HG02642 (cell line): Measurements from ENCODE around the gene PUM1.

Source experiments
- ATAC-seq: cut with Tn5 transposase; IDR thresholded peaks from one replicate; pipeline ENCODE4 v1.9.1; 2021; ENCODE audit warnings: mild to moderate bottlenecking; ENCODE audit not compliant: unreplicated experiment, poor library complexity

PUM1 gene

DNA sequence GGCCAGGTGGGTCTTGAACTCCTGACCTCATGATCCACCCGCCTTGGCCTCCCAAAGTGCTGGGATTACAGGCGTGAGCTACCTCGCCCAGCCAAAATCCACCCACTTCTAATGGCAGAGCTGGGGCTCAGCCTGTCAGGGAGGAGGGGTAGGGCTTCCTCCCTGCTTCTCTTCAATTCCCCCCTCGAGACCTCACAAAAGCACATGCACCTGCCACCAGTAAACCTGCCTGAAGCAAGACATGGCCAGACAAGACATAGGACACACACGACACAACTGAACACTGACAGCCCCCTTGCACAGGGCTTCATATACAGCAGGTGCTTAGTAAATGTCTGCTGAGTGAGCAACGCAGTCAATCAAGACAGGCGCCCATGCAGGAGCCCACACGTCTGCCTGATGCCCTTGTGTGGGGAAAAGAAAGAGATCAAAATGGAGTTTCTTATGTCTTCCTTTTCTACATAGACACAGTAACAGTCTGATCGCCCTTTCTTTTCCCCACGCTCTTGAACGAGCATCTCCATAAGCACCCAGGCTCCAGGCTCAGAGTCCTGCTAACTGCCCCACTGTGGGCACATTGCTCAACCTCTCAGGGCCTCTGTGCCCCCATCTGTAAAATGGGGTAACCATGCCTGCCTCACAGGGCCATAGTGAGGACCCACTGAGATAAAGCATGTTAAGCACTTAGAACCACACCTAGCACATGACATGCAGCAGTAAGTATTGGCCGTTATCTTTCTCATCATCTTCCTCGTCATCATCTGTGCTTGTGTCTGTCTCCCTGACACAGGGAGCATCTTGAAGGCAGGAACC lies 165.7 kb downstream of the PUM1 start:
- ATAC-seq, result no peak

DNA sequence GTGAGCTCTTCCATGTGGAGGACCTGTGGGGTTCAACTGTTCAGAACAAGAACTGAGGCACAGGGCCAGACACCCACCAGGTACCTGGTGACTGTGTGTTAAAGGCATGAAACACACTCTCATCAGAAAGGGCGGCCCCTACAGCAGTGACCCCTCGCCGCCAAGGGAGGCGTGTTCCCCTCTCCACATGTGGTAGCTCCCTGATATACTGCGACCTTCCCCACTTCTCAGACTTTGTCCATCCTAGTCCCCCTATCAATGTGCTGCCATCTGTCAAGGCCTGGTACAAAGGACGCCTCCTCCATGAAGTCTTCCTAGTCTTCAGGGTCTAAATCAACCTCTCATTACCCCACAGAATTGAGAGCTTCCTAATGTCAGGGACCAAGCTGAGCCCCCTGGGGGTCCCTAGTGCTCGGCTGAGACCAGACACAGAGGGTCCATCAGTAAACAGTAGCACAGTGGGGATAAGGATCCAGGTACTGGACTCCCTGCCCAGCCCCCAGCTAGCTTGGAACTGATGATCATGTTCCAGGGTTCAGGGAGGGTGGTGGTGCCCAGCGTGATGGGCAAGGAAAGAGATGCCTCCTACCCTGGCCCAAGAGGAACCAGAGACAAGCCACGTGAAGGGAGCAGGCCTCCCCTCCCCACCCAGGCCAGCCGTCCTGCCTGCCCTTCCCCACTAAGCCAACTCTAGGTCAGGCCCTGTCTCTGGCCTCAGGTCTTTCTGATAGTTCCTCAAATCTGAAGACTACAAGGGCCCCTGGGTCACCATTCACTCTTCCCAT lies 167.3 kb downstream of the PUM1 start:
- ATAC-seq, result no peak

DNA sequence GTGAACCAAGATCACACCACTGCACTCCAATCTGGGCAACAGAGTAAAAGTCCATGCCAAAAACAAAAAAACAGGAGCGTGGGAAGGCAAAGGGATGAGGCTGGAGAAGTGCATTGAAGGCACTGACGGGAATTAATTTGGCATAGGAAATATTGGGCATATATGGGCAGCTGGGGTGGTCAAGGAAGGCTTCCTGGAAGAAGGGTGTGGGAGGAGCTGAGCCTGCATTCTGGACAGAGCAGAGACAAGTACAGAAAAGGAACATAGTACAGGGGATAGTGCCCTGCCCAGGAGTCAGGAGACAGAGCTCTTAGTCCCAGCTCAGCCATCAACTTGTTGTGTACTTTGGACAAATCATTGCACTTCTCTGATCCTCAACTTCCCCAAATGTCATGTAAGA lies 168.6 kb downstream of the PUM1 start:
- ATAC-seq, result no peak

DNA sequence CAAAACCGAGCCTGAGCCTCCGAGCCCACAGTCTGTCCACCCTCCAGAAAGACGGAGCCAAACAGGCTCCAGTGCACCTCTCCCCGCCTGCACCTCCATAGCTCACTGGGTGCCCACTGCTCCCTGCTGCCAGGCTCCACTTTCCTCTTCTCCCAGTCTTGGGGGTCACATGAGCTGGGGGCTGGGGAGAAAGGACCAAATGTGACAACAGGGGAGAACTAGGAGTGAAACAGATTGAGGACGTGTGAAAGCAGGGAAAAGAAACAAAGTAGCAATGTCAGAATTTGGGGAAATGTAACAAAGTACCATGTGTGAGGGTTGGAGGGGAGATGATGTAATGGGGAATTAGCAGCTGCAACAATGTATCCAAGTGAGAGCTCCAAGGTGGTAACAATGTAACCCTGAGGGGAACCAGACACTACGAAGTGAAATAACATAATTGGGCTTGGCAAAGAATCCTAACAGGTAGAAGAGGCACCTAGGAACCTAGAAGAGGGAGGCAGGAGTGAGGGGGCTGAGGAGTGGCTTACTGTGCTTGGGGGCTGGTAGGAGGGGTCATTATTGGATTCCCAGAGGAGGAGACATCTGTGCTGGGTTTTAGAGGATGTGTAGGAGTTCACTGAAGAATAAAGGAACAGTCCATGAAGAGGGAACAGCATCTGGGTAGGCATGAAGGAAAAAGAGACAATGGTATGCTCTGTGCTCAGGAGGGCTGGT lies 169.4 kb downstream of the PUM1 start:
- no peak for ATAC-seq

DNA sequence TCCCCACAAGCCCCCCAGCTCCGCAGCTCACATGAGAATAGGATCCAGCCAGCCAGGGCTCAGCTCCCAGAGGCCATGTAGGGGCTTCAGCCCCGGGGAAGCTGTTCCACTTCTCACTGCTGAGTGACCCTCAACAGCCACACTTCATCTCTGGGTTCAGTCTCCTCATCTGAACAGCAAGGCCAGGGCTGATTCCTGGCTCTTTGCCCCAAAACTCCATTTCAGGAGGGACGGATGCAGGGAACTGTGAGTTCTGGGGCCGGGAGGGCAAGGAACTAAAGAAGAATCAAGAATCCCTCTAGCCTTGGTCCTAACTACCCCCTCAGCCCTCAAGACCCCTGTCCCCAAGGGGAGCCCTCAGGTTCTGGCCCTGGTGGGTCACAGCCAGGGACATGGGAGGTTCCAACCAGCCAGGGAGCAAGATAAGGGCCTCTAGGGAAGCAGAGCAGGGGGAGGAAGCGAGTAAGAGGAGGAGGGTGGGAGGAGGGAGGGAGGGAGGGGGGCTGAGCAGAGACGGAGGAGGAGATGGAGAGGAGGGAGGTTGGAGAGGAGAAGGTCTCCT lies 170.1 kb downstream of the PUM1 start:
- ATAC-seq, result no peak

DNA sequence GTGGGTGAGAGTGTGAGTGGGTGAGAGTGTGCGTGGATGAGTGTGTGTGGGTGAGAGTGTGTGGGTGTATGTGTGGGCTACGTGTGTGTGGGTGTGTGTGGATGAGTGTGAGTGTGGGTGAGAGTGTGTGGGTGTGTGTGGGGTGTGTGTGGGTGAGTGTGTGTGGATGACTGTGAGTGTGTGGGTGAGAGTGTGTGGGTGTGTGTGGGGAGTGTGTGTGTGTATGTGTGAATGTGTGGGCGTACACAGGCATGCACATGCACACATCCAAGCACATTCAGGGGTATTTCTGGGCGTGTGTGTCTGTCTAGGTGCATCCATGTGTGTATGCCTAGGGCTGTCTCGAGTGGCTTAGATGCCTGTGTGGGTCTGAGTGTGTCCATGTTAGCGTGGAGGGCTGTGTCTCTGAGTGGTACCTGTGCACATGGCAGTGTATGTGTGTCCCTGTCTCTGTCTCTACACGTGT lies 171.0 kb downstream of the PUM1 start:
- no peak for ATAC-seq

DNA sequence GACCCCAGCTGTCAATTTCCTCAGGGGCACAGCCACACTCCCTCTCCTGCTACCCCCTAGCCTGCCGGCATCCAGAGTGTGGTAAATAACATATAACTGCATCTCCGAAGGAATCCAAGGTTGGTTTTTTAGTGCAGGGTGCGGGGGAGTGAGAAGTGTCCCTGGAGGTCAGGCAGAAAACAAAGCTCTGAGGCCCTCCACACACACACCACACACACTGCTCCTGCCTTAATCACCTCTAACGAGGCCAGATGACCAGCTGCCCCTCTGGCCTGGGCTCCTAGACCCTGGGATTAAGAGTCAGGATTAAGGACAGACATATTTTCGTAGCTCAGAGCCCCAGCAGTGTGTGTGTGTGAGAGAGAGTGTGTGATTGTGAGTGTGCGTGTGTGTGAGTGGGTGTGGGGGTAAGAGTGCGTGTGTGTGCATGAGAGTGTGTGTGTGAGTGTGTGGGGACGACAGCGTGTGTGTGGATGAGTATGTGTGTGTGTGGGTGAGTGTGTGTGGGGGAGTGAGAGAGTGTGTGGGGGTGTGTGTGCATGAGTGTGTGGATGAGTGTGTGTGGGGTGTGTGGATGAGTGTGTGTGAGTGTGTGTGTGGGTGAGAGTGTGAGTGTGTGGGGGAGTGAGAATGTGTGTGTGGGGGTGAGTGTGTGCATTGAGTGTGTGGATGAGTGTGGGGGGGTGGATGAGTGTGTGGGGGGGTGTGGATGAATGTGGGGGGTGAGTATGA lies 171.6 kb downstream of the PUM1 start:
- ATAC-seq, result no peak

DNA sequence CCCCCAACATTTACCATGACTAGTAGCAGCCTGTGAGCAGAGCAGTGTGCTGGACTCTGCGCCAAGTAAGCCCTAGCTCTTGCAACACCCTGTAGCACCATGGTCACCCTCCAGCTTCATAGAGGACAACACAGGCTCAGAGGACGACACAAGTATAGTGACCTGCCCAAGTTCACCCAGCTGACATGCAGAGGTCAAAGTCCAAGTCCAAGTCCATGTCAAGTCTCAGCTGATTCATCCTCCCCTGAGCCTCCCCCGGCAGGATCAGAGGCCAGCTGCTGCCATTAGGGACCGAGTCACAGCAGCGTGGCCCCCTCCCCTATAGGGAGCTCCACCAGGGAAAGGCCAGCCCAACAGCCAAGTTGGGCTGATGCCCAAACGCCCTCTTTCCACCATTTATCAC lies 172.8 kb downstream of the PUM1 start:
- no peak for ATAC-seq

DNA sequence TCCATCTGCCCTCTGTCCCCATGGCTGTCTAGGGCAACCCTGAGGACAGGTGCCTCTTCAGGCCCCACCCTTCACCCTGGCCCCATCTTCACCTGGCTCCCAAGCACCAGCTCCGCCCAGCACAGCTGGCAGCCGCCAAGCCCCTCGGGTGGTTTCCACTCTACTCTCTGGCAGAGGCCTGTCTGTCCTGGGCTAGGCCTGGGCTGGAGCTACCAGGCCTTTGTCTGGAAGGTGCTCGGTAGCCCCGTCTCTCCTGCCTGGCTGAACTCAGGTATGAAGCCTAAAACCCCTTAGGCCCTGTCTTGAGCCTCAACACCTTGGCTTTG lies 174.3 kb downstream of the PUM1 start:
- no peak for ATAC-seq

DNA sequence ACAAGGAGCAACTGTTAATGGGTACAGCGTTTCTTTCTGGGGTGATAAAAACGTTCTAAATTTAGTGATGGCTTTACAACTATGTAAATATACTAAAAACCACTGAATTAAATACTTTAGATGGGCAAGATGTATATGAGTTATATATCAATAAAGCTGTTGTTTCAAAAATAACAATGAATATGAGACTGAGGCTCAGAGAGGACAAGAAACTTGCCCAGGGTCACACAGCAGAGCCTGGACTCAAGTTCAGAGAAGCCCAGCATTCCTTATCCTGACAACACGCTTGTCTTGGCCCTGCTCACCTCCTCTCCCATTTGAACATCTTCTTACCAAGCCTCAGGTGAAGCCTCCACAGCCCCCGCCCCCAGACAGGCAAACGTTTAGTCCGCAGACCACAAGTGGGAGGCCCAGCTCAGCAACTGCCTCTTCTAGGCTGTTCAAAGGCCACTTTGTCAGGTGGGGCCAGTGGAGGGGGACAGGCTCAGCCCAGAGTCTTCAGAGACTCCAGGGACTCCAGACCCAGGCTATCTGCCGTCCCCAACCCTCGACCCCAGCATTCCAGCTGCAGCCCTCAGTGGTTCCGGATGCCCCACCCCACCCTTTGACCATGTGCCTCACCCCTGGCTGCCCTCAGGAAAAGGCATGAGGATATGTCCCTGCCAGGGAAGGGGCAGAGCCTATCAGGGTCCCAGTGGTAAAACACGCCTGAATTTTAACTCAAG lies 174.9 kb downstream of the PUM1 start:
- ATAC-seq, result no peak

DNA sequence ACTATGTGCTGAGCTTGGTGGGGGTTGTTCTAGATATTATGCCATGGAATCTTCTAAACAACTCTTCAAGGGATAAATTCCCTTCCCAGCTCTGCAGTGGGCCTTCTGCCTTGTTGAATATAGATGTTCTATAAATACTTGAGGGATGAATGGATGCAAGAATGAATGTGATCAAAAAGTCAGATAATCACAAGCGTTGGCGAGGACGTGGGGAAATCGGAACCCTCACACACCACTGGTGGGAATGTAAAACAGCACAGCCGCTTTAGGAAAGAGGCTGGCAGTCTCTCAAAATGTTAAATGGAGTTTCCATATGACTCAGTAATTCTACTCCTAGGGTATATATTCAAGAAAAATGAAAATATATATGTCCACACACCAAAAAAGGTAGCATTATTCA lies 176.0 kb downstream of the PUM1 start:
- no peak for ATAC-seq

DNA sequence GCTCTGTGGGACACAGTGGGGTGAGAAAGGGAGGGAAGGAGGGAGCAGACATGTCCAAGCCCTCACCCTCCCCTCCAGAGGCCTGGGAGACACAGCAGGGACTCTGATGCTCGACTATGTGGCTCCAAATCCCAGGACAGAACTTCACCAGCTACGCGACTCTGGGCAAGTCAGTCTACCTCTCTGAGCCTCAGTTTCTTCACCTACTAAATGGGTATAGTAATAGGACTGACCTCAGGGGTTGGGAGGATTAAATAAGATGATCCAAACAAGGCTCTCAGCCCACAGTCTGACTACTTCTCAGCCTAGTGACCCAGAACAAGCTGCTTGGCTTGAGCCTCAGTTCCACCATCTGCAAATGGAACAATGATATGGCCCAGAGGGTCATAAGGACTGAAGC lies 176.5 kb downstream of the PUM1 start:
- ATAC-seq, result no peak

DNA sequence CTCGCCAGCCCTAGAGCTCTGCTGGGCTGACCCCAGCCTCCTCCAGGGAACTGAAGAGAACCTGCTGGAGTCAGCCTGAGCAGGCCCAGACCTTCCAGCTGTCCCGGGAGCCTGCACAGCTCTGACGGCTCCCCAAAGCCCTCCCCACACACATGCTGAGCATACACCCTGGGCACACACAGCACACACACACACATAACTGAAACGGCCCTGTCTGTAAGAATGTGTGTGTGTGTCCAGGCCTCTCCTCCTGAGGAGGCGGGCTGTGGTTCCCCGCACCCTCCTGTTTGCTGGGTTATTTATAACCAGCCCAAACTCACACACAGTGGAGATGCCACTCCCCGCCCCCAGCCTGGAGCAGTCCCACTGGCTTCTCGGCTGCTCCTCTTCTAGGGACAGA lies 177.1 kb downstream of the PUM1 start:
- ATAC-seq, result no peak

DNA sequence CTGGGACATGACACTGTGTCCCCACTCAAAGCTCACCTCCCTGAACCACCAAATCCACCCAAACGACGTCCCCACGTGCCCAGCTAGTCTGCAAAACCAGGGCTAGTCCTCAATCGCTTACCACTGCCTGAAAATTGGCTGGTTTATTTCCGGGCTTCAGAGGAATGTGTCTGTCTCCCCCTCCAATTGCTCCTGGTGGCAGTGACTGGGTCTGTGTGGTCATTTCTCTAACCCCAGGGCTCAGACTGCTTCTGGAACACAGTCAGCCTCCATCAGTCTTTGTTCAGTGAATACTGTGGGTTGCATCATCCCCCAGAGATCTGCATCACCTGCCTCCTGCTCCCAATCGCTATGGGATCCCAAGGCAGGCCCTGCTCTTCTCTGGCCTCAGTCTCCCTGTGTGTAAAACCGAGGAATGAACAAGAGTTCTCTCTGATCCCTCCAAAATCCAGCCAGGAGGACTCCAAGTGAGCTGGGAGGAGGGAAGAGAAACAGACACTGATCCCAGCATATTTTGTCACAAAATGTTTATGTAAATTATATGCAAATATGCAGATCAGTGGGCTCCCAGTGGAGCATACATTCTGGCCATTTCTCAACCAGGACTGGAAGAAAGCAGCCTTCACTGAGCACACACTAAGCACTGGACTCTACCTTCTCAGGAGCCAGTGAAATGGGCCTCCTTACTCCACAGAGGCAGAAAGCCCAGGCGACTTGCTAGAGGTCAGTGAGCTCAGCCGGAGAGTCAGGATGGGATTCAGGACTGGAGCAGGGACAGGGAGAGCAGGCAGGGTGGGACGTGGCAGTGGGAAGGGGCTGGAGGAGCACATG lies 177.8 kb downstream of the PUM1 start:
- ATAC-seq, result no peak

DNA sequence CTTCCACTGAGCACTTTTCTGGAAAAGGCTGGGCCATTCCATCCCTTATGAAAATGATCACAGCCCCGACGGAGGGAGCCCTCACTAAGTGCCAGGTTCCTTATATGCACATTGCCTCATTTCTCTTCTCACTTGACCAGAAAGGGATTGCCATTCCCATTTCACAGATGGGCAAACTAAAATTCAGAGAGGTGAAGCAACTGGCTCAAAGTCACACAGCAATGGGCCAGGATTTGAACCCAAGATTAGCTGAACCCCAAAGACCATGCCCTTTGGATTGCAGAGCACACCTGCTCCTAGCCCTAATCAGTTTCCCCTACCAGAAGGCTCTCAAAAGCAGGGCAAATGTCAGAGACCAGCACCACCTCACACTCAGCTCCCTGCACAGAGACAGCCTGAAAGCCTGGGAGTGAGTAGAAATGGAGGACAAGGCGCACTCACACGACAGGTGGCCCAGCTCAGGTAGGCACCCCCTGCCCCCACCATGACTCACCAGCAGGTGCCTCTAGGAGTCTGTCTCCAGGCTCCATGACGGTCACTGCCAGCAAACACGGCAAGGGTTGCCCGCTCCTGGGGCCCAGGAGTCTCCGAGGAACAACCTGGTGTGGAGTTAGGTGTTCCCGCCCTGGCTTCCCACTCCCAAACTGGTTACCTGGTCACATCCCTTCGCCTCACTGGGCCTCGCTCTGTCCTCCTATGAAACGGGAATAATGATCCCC lies 178.6 kb downstream of the PUM1 start:
- ATAC-seq, result no peak

DNA sequence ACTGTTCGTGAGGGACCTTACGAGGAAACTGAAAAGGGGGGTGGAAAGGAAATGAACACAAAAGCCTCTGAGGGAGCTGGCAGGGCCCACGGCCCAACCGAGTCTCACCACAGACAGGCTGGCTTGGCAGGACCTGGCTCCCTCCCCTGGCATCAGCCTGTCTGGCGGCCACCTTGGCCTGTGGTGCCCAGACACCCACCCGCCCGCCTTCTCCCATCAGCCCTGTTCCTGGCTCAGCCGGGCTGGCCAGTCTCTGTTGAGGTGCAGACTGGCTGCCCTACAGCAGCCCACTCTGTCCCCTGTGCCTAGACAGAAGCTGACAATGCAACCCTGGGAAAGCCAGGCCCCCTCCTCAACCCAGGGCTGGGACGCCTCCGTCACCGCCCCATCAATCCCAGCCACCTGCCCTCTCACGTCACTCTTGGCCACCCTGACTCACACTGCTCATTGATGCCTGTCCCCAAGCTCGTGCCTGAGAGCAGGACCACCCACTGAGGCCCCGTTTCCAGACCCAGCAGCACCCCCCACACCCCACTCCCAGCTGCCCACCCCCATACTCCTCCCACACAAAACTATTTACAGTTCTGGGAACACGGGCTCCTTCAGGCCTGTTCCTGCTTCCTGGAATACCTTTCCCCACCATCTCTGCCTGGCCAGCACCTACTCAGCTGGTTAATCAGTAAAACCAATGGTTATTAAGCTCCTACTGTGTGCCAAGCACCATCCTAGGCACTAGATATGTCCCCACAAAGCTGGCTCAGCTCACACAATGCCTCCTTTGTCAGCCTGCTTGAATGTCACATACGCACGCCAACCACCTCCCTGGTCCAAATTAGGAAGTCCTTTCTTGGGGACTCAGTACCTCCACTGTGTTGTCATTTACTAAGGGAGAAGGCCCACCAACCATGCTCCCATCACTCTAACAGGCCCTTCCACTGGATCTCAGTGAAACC lies 179.7 kb downstream of the PUM1 start:
- no peak for ATAC-seq

DNA sequence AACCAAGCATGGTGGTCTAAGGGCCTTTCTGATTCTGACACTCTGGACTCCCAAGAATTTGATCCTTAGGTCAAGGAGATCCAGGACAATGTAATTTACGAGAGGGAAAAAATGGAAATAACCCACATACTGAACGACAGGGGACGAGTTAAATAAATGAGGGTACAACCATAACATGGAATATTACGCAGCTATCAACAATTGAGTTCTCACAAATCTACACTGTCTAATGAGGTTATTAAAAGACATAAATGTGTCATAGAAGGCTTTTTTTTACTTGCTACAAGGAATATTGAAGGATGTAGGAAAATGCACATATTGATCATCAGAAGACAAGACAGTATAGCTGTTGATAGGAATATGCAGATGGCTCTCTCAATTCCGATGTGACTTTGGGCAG lies 180.8 kb downstream of the PUM1 start:
- ATAC-seq, result no peak
